ENCODE results near the gene SRCIN1.

DNA sequence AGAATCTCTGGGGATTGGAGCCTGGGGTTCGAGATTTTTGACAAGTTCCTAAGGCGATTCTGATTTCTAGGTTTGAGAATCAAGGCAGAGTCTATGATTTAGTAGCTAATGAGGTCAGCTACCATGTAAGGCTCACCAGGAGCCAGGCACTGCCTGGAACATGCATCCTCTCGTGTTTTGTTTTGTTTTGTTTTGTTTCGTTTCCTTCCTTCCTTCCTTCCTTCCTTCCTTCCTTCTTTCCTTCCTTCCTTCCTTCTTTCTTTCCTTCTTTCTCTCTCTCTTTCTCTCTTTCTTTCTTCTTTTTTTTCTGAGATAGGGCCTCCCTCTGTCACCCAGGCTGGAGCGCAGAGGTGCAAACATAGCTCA, 39.1 kb downstream of the SRCIN1 start:
- TF ChIP-seq POLR2A (IDR thresholded peaks at IDR 0.05; ENCODE audit: extremely low read depth, insufficient read length): no peak
- no peak for TF ChIP-seq CTCF (IDR thresholded peaks at IDR 0.05; ENCODE audit: low read depth, low read length)

Data from NB4 (cell line).